Measurements from ENCODE around the gene CD244.
"Not testable (repeated sequence)": the region's sequence is repeated elsewhere in the genome, so short reads cannot be mapped to it uniquely, and the experiment has no call there.

DNA sequence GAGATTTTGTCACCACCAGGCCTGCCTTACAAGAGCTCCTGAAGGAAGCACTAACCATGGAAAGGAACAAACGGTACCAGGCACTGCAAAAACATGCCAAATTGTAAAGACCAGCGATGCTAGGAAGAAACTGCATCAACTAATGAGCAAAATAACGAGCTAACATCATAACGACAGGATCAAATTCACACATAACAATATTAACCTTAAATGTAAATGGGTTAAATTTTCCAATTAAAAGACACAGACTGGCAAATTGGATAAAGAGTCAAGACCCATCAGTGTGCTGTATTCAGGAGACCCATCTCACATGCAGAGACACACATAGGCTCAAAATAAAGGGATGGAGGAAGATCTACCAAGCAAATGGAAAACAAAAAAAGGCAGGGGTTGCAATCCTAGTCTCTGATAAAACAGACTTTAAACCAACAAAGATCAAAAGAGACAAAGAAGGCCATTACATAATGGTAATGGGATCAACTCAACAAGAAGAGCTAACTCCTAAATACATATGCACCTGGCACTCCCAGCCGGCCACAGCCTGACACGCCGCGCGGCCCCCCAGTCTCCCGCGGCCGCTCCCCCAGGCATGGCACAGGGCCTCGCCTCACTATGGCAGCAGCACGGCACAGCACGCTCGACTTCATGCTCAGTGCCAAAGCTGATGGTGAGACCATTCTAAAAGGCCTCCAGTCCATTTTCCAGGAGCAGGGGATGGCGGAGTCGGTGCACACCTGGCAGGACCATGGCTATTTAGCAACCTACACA lies 31.9 kb upstream of the CD244 start:
- not testable (repeated sequence) for TF ChIP-seq EP300, POLR2AphosphoS5, CTCF (IDR thresholded peaks at IDR 0.05)

Data from upper lobe of left lung (tissue), 4 donors.